NOMO-1 treated with DMSO at 0.1 percent for 48 hours (cell line): ENCODE data around the gene FAM180B.

Experiments used
- DNase-seq: peaks from one replicate; lab custom pipeline; 2025; ENCODE audit not compliant: unreplicated experiment; lab: John Stamatoyannopoulos, UW

Gene FAM180B

GRCh38 chr11:47566149-47566698 lies 20.3 kb upstream of the FAM180B start:
- DNase-seq: no peak

- DNase-seq: no peak
Measured at GRCh38 chr11:47569646-47570045, 16.8 kb upstream of the FAM180B start.

GRCh38 chr11:47570651-47571356 lies 15.7 kb upstream of the FAM180B start:
- no peak for DNase-seq

GRCh38 chr11:47571357-47571729 lies 15.1 kb upstream of the FAM180B start:
- DNase-seq: no peak

- no peak for DNase-seq
Measured at GRCh38 chr11:47571895-47572294, 14.6 kb upstream of the FAM180B start.

GRCh38 chr11:47572715-47573255 lies 13.7 kb upstream of the FAM180B start:
- no peak for DNase-seq

- no peak for DNase-seq
Measured at GRCh38 chr11:47573321-47573720, 13.2 kb upstream of the FAM180B start.

- DNase-seq: no peak
Measured at GRCh38 chr11:47577460-47578041, 8.9 kb upstream of the FAM180B start.

GRCh38 chr11:47578524-47579494 lies 7.7 kb upstream of the FAM180B start, which contains the start of the genes KBTBD4 and NDUFS3:
Gene KBTBD4, minus strand, starts transcription at chr11:47578970. Its CDS starts 19 bp downstream, at chr11:47578951.
Gene NDUFS3, plus strand, starts transcription at chr11:47579074. Its CDS starts 18 bp downstream, at chr11:47579092.
- DNase-seq: peak; percentile 81

GRCh38 chr11:47583844-47584243 lies 2.6 kb upstream of the FAM180B start:
- no peak for DNase-seq

GRCh38 chr11:47587039-47587716 lies 700 bp downstream of the FAM180B start:
- no peak for DNase-seq

- DNase-seq: peak; percentile 91
Measured at GRCh38 chr11:47587723-47588326, 1.3 kb downstream of the FAM180B start.

- DNase-seq: no peak
Measured at GRCh38 chr11:47589118-47589517, 2.6 kb downstream of the FAM180B start.

- no peak for DNase-seq
Measured at GRCh38 chr11:47589584-47589976, 3.1 kb downstream of the FAM180B start.

GRCh38 chr11:47589977-47590861 lies 3.7 kb downstream of the FAM180B start:
- no peak for DNase-seq

GRCh38 chr11:47591764-47592163 lies 5.3 kb downstream of the FAM180B start:
- DNase-seq: peak; percentile 80

GRCh38 chr11:47592251-47592650 lies 5.8 kb downstream of the FAM180B start:
- peak; percentile 48 for DNase-seq

- DNase-seq: no peak
Measured at GRCh38 chr11:47592970-47593369, 6.5 kb downstream of the FAM180B start.

GRCh38 chr11:47593492-47593933 lies 7.0 kb downstream of the FAM180B start:
- DNase-seq: no peak
